Thyroid gland (tissue), 4 donors: Measurements from ENCODE around the gene BRAF. TPM values are rescaled to one million over a fixed set of nuclear protein-coding genes. Genes with fewer than 3 reads are reported as not detected.
"Not testable (repeated sequence)": the region's sequence is repeated elsewhere in the genome, so short reads cannot be mapped to it uniquely, and the experiment has no call there.

Experiments used
- DNase-seq, 2 donors: peaks; one replicate each; pipeline ENCODE4 v3.0.0-alpha.2; 2019
- H3K27ac ChIP-seq, 3 donors: fragments of 200-600 bp; sonication (generic); 1 replicate in 2 of 3; 2 replicates in 1 of 3; pipeline ENCODE4 v1.5.1; 2016 to 2019; ENCODE audit warnings: mild to moderate bottlenecking in 1 of 3, moderate library complexity in 1 of 3
- H3K27me3 ChIP-seq: fragments of 200-600 bp; sonication (generic); one replicate; pipeline ENCODE4 v1.5.1; 2019
- H3K36me3 ChIP-seq, 2 donors: fragments of 200-600 bp; sonication (generic); one replicate each; pipeline ENCODE4 v1.5.1; 2016 to 2019
- H3K4me1 ChIP-seq, 2 donors: fragments of 200-600 bp; sonication (generic); one replicate each; pipeline ENCODE4 v1.5.1; 2017 to 2019
- H3K4me3 ChIP-seq, 3 donors: fragments of 200-600 bp; sonication (generic); replicated peaks in 1 of 3; 1 replicate in 2 of 3; 2 replicates in 1 of 3; pipeline ENCODE4 v1.5.1; 2016; ENCODE audit warnings: mild to moderate bottlenecking in 1 of 3
- H3K9me3 ChIP-seq: fragments of 200-600 bp; sonication (generic); one replicate; pipeline ENCODE4 v1.5.1; 2017
- CTCF ChIP-seq, 6 experiments: fragments of 200-600 bp in 3 of 6; fragments of 450-650 bp in 3 of 6; sonication (generic) in 3 of 6; IDR thresholded peaks; one replicate each; pipeline ENCODE4 v1.5.1; 2016 to 2019; ENCODE audit warnings: antibody characterized with exemption in 6 of 6, mild to moderate bottlenecking in 2 of 6, inconsistent platforms in 1 of 6, moderate library complexity in 1 of 6
- POLR2A ChIP-seq, 2 donors: fragments of 450-650 bp; IDR thresholded peaks; one replicate each; pipeline ENCODE4 v1.6.1; 2017; ENCODE audit warnings: antibody characterized with exemption in 2 of 2, mild to moderate bottlenecking in 2 of 2, moderate library complexity in 1 of 2
- WGBS, 2 donors: methylation state at CpG; one replicate each; pipeline ENCODE4 v1.1.5; 2017; 5-methylcytosine and 5-hydroxymethylcytosine counted together
- intact Hi-C: fragments of 100-400 bp; cut with DNase I; formaldehyde crosslinking; loops from one replicate; pipeline ENCODE4 v1.15.1; 2023
- total RNA-seq, 4 donors: library from RNA; depleted of rRNA; stranded (reverse); fragments of >200 nt; gene quantifications; one replicate each; pipeline ENCODE4 v1.2.3, GENCODE V29; 2016

Gene BRAF
- total RNA-seq, 4 donors from 2014 or later = 71.5 to 135 (median 102) TPM

- DNase-seq = no peak
- no peaks in the 10 kb centered on the region for H3K4me1 ChIP-seq
- TF ChIP-seq CTCF (IDR thresholded peaks at IDR 0.05) (no peak), POLR2A (IDR thresholded peaks at IDR 0.05) (no peak)
- 94 to 96% methylated on average over 4 of the region's 4 CpGs for WGBS, 2 donors
- H3K27ac ChIP-seq = no peak overlapping the region
- intact Hi-C loops = no loop called here
- H3K36me3 ChIP-seq = no peaks in the 10 kb centered on the region
- no peaks in the 10 kb centered on the region for H3K9me3 ChIP-seq
- H3K27me3 ChIP-seq = no peaks in the 10 kb centered on the region
- no peak overlapping the region for H3K4me3 ChIP-seq
Observed at GRCh38 chr7:140888087-140888486, 36.6 kb downstream of the BRAF start.

DNA sequence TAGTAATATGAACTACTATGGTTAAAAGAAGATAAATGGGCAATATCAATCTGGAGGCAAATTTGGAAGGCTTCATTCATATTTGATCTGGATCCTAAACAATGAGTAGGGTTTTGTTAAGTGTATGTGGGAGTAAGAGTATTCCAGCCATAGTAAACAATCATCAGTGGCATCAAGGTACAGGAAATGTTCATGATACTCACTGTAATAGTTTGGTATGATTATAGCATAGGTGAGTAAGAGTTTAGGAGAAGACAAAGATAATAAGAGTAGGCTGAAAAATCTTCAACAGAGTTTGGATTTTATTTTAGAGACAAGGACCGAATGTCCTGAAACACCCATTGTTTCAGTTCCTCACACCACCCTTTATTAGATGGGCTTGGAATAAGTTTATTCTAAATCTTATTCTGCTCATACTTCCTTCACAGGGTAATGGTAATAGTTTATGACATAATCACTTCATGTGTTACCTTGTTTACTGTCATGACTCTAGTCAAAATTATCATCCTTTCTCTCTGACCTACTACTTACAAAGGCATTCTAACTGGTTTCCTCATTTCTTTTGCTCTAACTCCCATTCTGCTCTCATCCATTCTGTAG lies 38.9 kb downstream of the BRAF start:
- 85 to 88% methylated on average over 1 of the region's 1 CpG for WGBS, 2 donors
- Histone ChIP-seq H3K27me3 (no peaks in the 10 kb centered on the region), H3K36me3 (no peaks in the 10 kb centered on the region), H3K4me1 (peaks cover 0 to 7% of the 10 kb centered on the region in 2 donors), H3K4me3 (no peak overlapping the region), H3K27ac (no peak overlapping the region), H3K9me3 (no peaks in the 10 kb centered on the region)
- TF ChIP-seq POLR2A (IDR thresholded peaks at IDR 0.05) (no peak), CTCF (IDR thresholded peaks at IDR 0.05) (no peak)
- intact Hi-C loops = no loop called here
- DNase-seq = no peak

- Histone ChIP-seq H3K27ac (no peak overlapping the region), H3K4me3 (no peak overlapping the region), H3K9me3 (no peaks in the 10 kb centered on the region), H3K36me3 (no peaks in the 10 kb centered on the region), H3K4me1 (peaks cover 0 to 7% of the 10 kb centered on the region in 2 donors), H3K27me3 (no peaks in the 10 kb centered on the region)
- no peak for TF ChIP-seq POLR2A (IDR thresholded peaks at IDR 0.05)
- no peak for TF ChIP-seq CTCF (IDR thresholded peaks at IDR 0.05)
- intact Hi-C loops = no loop called here
- WGBS, 2 donors = 90% methylated on average over 1 of the region's 1 CpG
- no peak for DNase-seq
Observed at GRCh38 chr7:140883378-140883777, 41.4 kb downstream of the BRAF start.

GRCh38 chr7:140882834-140883233 lies 41.9 kb downstream of the BRAF start:
- 97 to 100% methylated on average over 2 of the region's 2 CpGs for WGBS, 2 donors
- H3K27ac ChIP-seq, H3K4me1 ChIP-seq, H3K27me3 ChIP-seq, H3K4me3 ChIP-seq, intact Hi-C loops, DNase-seq, H3K36me3 ChIP-seq, H3K9me3 ChIP-seq: not testable (repeated sequence)

DNA sequence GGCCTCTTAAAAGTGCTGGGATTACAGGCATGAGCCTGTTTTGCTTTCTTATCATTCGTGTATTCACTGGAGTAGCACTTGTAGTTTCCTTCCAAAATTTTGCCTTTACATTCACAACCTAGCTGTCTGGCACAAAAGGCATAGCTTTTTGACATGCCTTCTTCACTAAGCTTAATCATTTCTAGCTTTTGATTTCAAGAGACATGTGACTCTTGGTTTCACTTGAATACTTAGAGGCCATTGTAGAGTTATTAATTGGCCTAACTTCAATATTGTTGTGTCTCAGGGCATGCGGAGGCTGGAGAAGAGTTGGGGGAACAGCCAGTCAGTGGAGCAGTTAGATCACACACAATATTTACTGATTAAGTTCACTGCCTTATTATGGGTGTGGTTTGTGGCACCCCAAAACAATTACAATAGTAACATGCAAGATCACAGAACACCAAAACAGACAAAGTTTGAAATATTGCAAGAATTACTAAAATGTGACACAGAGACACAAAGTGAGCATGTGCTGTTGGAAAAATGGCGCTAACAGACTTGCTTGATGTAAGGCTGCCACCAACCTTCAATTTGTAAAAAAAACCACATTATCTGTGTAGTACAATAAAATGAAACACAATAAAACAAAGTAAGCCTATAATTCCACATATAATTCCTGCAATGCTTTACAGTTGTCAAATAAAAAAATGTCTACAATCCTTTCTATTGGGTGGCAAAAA lies 43.1 kb downstream of the BRAF start:
- Histone ChIP-seq H3K36me3 (no peaks in the 10 kb centered on the region), H3K27me3 (no peaks in the 10 kb centered on the region), H3K27ac (no peak overlapping the region), H3K4me3 (no peak overlapping the region), H3K4me1 (peaks cover 0 to 7% of the 10 kb centered on the region in 2 donors), H3K9me3 (no peaks in the 10 kb centered on the region)
- DNase-seq = no peak
- TF ChIP-seq POLR2A (IDR thresholded peaks at IDR 0.05) = no peak
- no peak for TF ChIP-seq CTCF (IDR thresholded peaks at IDR 0.05)
- WGBS, 2 donors = 53 to 64% methylated on average over 3 of the region's 3 CpGs
- intact Hi-C loops = no loop called here
